Measurements from ENCODE around the gene PKP3.

The PKP3 gene

DNA sequence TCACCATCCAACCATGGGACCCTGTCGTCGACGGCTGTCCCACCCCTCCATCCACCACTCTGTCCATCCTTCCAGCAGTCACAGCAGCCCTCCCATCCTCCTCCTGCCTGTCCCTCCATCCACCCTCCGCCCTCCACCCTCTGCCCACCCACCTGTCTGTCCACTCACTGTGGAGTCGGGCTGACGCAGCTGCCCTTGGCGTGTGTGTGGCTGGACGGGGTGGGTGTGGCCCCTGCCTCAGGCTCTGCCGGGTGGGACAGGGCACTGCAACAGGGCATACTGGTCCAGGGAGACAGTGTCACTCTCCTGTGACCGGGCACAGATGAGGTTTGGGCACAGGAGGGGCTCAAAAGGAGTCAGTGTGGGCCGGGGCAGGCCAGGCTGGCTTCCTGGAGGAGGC, 1.9 kb downstream of the PKP3 start:
- ATAC-seq, result no peak
- TF ChIP-seq ZNF70 (CRISPR knock-in tag; IDR thresholded peaks at IDR 0.05) (no peak), ZFP30 (CRISPR knock-in tag; IDR thresholded peaks at IDR 0.05) (no peak)

DNA sequence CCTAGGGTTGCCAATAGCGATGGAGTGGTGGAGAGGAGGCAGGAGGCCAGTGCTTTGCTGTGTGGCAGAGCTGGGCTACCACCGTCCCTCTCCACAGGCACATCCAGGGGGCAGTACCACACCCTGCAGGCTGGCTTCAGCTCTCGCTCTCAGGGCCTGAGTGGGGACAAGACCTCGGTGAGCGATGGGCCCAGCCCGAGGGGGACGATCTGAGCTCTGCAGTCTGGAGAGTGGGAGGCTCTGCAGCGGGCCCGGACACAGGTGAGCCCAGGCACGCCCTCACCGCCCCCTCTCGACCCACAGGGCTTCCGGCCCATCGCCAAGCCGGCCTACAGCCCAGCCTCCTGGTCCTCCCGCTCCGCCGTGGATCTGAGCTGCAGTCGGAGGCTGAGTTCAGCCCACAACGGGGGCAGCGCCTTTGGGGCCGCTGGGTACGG, 2.5 kb downstream of the PKP3 start:
- TF ChIP-seq ESRRG (CRISPR knock-in tag; IDR thresholded peaks at IDR 0.05) (no peak), ZFP30 (CRISPR knock-in tag; IDR thresholded peaks at IDR 0.05) (no peak), ZFP3 (CRISPR knock-in tag; IDR thresholded peaks at IDR 0.05) (no peak), TOX (CRISPR knock-in tag; IDR thresholded peaks at IDR 0.05; ENCODE audit: borderline replicate concordance) (no peak), OSR1 (CRISPR knock-in tag; IDR thresholded peaks at IDR 0.05) (no peak), ZNF70 (CRISPR knock-in tag; IDR thresholded peaks at IDR 0.05) (no peak), BACH2 (CRISPR knock-in tag; IDR thresholded peaks at IDR 0.05; ENCODE audit: borderline replicate concordance) (no peak), CSDC2 (CRISPR knock-in tag; IDR thresholded peaks at IDR 0.05) (no peak)
- TF ChIP-seq, protein P1, sequence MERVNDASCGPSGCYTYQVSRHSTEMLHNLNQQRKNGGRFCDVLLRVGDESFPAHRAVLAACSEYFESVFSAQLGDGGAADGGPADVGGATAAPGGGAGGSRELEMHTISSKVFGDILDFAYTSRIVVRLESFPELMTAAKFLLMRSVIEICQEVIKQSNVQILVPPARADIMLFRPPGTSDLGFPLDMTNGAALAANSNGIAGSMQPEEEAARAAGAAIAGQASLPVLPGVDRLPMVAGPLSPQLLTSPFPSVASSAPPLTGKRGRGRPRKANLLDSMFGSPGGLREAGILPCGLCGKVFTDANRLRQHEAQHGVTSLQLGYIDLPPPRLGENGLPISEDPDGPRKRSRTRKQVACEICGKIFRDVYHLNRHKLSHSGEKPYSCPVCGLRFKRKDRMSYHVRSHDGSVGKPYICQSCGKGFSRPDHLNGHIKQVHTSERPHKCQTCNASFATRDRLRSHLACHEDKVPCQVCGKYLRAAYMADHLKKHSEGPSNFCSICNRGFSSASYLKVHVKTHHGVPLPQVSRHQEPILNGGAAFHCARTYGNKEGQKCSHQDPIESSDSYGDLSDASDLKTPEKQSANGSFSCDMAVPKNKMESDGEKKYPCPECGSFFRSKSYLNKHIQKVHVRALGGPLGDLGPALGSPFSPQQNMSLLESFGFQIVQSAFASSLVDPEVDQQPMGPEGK (CRISPR knock-in tag; IDR thresholded peaks at IDR 0.05; ENCODE audit: borderline replicate concordance), result no peak
- TF ChIP-seq, protein P2, sequence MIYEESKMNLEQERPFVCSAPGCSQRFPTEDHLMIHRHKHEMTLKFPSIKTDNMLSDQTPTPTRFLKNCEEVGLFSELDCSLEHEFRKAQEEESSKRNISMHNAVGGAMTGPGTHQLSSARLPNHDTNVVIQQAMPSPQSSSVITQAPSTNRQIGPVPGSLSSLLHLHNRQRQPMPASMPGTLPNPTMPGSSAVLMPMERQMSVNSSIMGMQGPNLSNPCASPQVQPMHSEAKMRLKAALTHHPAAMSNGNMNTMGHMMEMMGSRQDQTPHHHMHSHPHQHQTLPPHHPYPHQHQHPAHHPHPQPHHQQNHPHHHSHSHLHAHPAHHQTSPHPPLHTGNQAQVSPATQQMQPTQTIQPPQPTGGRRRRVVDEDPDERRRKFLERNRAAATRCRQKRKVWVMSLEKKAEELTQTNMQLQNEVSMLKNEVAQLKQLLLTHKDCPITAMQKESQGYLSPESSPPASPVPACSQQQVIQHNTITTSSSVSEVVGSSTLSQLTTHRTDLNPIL (CRISPR knock-in tag; IDR thresholded peaks at IDR 0.05; ENCODE audit: low read depth), result no peak
- TF ChIP-seq, protein P3, sequence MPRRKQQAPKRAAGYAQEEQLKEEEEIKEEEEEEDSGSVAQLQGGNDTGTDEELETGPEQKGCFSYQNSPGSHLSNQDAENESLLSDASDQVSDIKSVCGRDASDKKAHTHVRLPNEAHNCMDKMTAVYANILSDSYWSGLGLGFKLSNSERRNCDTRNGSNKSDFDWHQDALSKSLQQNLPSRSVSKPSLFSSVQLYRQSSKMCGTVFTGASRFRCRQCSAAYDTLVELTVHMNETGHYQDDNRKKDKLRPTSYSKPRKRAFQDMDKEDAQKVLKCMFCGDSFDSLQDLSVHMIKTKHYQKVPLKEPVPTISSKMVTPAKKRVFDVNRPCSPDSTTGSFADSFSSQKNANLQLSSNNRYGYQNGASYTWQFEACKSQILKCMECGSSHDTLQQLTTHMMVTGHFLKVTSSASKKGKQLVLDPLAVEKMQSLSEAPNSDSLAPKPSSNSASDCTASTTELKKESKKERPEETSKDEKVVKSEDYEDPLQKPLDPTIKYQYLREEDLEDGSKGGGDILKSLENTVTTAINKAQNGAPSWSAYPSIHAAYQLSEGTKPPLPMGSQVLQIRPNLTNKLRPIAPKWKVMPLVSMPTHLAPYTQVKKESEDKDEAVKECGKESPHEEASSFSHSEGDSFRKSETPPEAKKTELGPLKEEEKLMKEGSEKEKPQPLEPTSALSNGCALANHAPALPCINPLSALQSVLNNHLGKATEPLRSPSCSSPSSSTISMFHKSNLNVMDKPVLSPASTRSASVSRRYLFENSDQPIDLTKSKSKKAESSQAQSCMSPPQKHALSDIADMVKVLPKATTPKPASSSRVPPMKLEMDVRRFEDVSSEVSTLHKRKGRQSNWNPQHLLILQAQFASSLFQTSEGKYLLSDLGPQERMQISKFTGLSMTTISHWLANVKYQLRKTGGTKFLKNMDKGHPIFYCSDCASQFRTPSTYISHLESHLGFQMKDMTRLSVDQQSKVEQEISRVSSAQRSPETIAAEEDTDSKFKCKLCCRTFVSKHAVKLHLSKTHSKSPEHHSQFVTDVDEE (CRISPR knock-in tag; IDR thresholded peaks at IDR 0.05), result no peak
- peak; percentile 84 for ATAC-seq

DNA sequence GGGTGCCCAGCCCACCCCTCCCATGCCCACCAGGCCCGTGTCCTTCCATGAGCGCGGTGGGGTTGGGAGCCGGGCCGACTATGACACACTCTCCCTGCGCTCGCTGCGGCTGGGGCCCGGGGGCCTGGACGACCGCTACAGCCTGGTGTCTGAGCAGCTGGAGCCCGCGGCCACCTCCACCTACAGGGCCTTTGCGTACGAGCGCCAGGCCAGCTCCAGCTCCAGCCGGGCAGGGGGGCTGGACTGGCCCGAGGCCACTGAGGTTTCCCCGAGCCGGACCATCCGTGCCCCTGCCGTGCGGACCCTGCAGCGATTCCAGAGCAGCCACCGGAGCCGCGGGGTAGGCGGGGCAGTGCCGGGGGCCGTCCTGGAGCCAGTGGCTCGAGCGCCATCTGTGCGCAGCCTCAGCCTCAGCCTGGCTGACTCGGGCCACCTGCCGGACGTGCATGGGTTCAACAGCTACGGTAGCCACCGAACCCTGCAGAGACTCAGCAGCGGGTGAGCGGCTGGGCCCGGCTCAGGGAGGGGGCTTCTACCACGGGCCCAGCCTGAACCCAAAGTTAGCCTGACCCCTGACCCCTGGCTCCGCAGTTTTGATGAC, 3.0 kb downstream of the PKP3 start:
- no peak for TF ChIP-seq PPARA (CRISPR knock-in tag; IDR thresholded peaks at IDR 0.05; ENCODE audit: borderline replicate concordance)
- TF ChIP-seq ZFP3 (CRISPR knock-in tag; IDR thresholded peaks at IDR 0.05), result peak; percentile 94
- TF ChIP-seq, protein P3 (CRISPR knock-in tag; IDR thresholded peaks at IDR 0.05), result peak; percentile 56; the same call in 1 of the 2 replicates
- TF ChIP-seq BACH2 (CRISPR knock-in tag; IDR thresholded peaks at IDR 0.05; ENCODE audit: borderline replicate concordance), result no peak
- TF ChIP-seq TOX (CRISPR knock-in tag; IDR thresholded peaks at IDR 0.05; ENCODE audit: borderline replicate concordance), result no peak
- TF ChIP-seq ZFP30 (CRISPR knock-in tag; IDR thresholded peaks at IDR 0.05), result no peak
- TF ChIP-seq TCF4 (CRISPR knock-in tag; IDR thresholded peaks at IDR 0.05; ENCODE audit: borderline replicate concordance), result peak; percentile 22; the same call in 1 of the 2 replicates
- peak; percentile 90 for ATAC-seq

DNA sequence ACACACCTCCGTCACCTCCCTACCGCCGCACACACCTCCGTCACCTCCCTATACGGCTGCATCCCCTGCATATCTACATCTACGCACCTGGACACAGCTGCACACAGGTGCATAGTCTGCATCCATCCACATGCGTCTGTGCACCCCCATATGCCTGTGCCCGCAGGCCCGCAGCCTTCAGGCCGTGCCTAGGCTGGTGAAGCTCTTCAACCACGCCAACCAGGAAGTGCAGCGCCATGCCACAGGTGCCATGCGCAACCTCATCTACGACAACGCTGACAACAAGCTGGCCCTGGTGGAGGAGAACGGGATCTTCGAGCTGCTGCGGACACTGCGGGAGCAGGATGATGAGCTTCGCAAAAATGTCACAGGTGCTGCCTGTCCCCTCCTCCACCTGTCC, 4.8 kb downstream of the PKP3 start:
- no peak for ATAC-seq
- TF ChIP-seq RARB (CRISPR knock-in tag; IDR thresholded peaks at IDR 0.05) (no peak), ESRRG (CRISPR knock-in tag; IDR thresholded peaks at IDR 0.05) (no peak), BACH2 (CRISPR knock-in tag; IDR thresholded peaks at IDR 0.05; ENCODE audit: borderline replicate concordance) (no peak), CSDC2 (CRISPR knock-in tag; IDR thresholded peaks at IDR 0.05) (no peak), ISL1 (CRISPR knock-in tag; IDR thresholded peaks at IDR 0.05) (no peak), ZNF565 (CRISPR knock-in tag; conservative IDR thresholded peaks at IDR 0.05; ENCODE audit: low read depth) (no peak), ARNTL (CRISPR knock-in tag; IDR thresholded peaks at IDR 0.05; ENCODE audit: borderline replicate concordance, low read depth) (no peak), ZNF70 (CRISPR knock-in tag; IDR thresholded peaks at IDR 0.05) (no peak), TOX (CRISPR knock-in tag; IDR thresholded peaks at IDR 0.05; ENCODE audit: borderline replicate concordance) (no peak), ZFP3 (CRISPR knock-in tag; IDR thresholded peaks at IDR 0.05) (no peak), PPARA (CRISPR knock-in tag; IDR thresholded peaks at IDR 0.05; ENCODE audit: borderline replicate concordance) (no peak), ZC3H10 (CRISPR knock-in tag; IDR thresholded peaks at IDR 0.05) (no peak), ZNF8 (CRISPR knock-in tag; IDR thresholded peaks at IDR 0.05) (no peak), ZFP30 (CRISPR knock-in tag; IDR thresholded peaks at IDR 0.05) (no peak), SNAI2 (CRISPR knock-in tag; IDR thresholded peaks at IDR 0.05) (no peak)
- TF ChIP-seq, protein P3 (CRISPR knock-in tag; IDR thresholded peaks at IDR 0.05), result no peak
- TF ChIP-seq, protein P2 (CRISPR knock-in tag; IDR thresholded peaks at IDR 0.05; ENCODE audit: low read depth), result no peak

Data from SK-N-SH treated with all-trans-retinoic acid at 6 μM for 48 hours (cell line).